K562 (cell line): ENCODE measurements around the gene TRERF1. TPM values are rescaled to one million over a fixed set of nuclear protein-coding genes. Genes with fewer than 3 reads are reported as not detected.
A peak's percentile ranks its signal among the peaks of the same experiment; 100 is the strongest.

Experiments used
- CBX1 ChIP-seq: sonication (generic); IDR thresholded peaks from 2 replicates; pipeline ENCODE4 v1.6.1; 2016; ENCODE audit warnings: antibody characterized with exemption, low read depth, mild to moderate bottlenecking
- ERF ChIP-seq: fragments of 450-650 bp; formaldehyde crosslinking; IDR thresholded peaks from 2 replicates; pipeline ENCODE4 v1.4.0; 2020; ENCODE audit warnings: mild to moderate bottlenecking, mixed read lengths
- GABPB2 ChIP-seq: fragments of 250-450 bp; sonication (Bioruptor Pico); conservative IDR thresholded peaks from 2 replicates; pipeline ENCODE4 v1.5.1; 2021; ENCODE audit warnings: mild to moderate bottlenecking
- GATAD2B ChIP-seq: fragments of 450-650 bp; IDR thresholded peaks from 2 replicates; pipeline ENCODE4 v1.6.1; 2017; ENCODE audit warnings: mild to moderate bottlenecking, borderline replicate concordance
- GTF2F1 ChIP-seq: IDR thresholded peaks from 2 replicates; pipeline ENCODE4 v1.6.1; 2011; ENCODE audit warnings: low read depth, low read length, improper control_type of control experiment
- HEY1 ChIP-seq: fragments of 250-450 bp; sonication (Bioruptor Pico); IDR thresholded peaks from 2 replicates; pipeline ENCODE4 v1.5.0; 2020; ENCODE audit warnings: mild to moderate bottlenecking, moderate library complexity, borderline replicate concordance
- ID3 ChIP-seq, 2 experiments: fragments of 250-450 bp in 1 of 2; fragments of 450-650 bp in 1 of 2; sonication (Bioruptor Pico) in 1 of 2; IDR thresholded peaks; 2 replicates each; pipeline versions ENCODE4 v1.6.1 to v1.8.0; 2016 to 2021; ENCODE audit warnings: mild to moderate bottlenecking in 2 of 2, moderate library complexity in 2 of 2, missing compliant biosample characterization in 1 of 2, missing genetic modification characterization in 1 of 2
- MAFG ChIP-seq: fragments of 450-650 bp; conservative IDR thresholded peaks from 2 replicates; pipeline ENCODE4 v1.6.1; 2016; ENCODE audit warnings: missing genetic modification characterization, missing compliant biosample characterization
- MTA3 ChIP-seq: fragments of 450-650 bp; formaldehyde crosslinking; IDR thresholded peaks from 2 replicates; pipeline ENCODE4 v1.6.1; 2017; ENCODE audit warnings: mild to moderate bottlenecking, borderline replicate concordance
- NFYB ChIP-seq: IDR thresholded peaks from 2 replicates; pipeline ENCODE4 v1.6.1; 2011; ENCODE audit warnings: mild to moderate bottlenecking, moderate library complexity; ENCODE audit not compliant: insufficient read length; ENCODE audit errors: extremely low read depth
- RAD21 ChIP-seq, 2 experiments: fragments of 250-450 bp in 1 of 2; fragments of 450-650 bp in 1 of 2; sonication (Bioruptor Pico) in 1 of 2; formaldehyde crosslinking in 1 of 2; IDR thresholded peaks in 1 of 2; conservative IDR thresholded peaks in 1 of 2; 2 replicates each; pipeline versions ENCODE4 v1.4.0 to v1.8.0; 2020 to 2022; ENCODE audit warnings: mild to moderate bottlenecking in 2 of 2, moderate library complexity in 1 of 2
- RBM25 ChIP-seq: fragments of 200-400 bp; formaldehyde crosslinking; IDR thresholded peaks from 2 replicates; pipeline ENCODE4 v1.6.1; 2018; ENCODE audit warnings: low read length, low read depth, moderate library complexity; ENCODE audit not compliant: severe bottlenecking
- SAFB2 ChIP-seq: fragments of 200-400 bp; formaldehyde crosslinking; IDR thresholded peaks from 2 replicates; pipeline ENCODE4 v1.6.1; 2018; ENCODE audit warnings: borderline replicate concordance, low read length, low read depth, moderate library complexity; ENCODE audit not compliant: severe bottlenecking
- TFAM ChIP-seq: fragments of 250-450 bp; sonication (Bioruptor Pico); conservative IDR thresholded peaks from 2 replicates; pipeline ENCODE4 v1.5.0; 2021; ENCODE audit warnings: mild to moderate bottlenecking, moderate library complexity
- TFAP4 ChIP-seq: sonication (generic); formaldehyde crosslinking; IDR thresholded peaks from 2 replicates; pipeline ENCODE4 v1.8.0; 2022; ENCODE audit warnings: missing genetic modification reagents, mild to moderate bottlenecking, moderate library complexity, borderline replicate concordance
- ZNF165 ChIP-seq: fragments of 250-450 bp; sonication (Bioruptor Pico); IDR thresholded peaks from 2 replicates; pipeline ENCODE4 v1.4.0; 2020; ENCODE audit warnings: borderline replicate concordance
- ZNF644 ChIP-seq: fragments of 200-800 bp; sonication (Bioruptor generic); IDR thresholded peaks from 2 replicates; pipeline ENCODE4 v1.6.1; 2016; ENCODE audit warnings: low read depth, missing genetic modification characterization, missing compliant biosample characterization
- ZNF699 ChIP-seq: fragments of 250-450 bp; sonication (Bioruptor Pico); IDR thresholded peaks from 2 replicates; pipeline ENCODE4 v1.8.0; 2021; ENCODE audit warnings: mild to moderate bottlenecking, moderate library complexity; ENCODE audit not compliant: insufficient replicate concordance
- polyA plus RNA-seq, 8 experiments: library from polyadenylated mRNA; depleted of rRNA in 4 of 8; stranded (reverse) in 5 of 8; unstranded in 3 of 8; fragments of >200 nt; fragmentation: Nextera tagmentation in 2 of 8; fragmentation: Illumina TruSeq in 1 of 8; extraction: Ambion mirVana in 2 of 8; extraction: Trizol in 1 of 8; gene quantifications; 2 replicates each; pipeline versions ENCODE4 v1.2.1 to v1.2.3, GENCODE V29; 2011 to 2014; ENCODE audit warnings: inconsistent platforms in 1 of 8, missing spikeins in 1 of 8
- total RNA-seq, 7 experiments: library from RNA; depleted of rRNA in 6 of 7; stranded (reverse); fragments of >200 nt in 6 of 7; fragmentation: Illumina TruSeq in 2 of 7; extraction: Trizol in 2 of 7; gene quantifications; 2 replicates each; pipeline versions ENCODE4 v1.2.1 to v1.2.3, GENCODE V29; 2011 to 2021; ENCODE audit warnings: low replicate concordance in 1 of 7
- TF ChIP-seq, protein P1 (sequence below), 2 experiments: fragments of 450-650 bp in 1 of 2; IDR thresholded peaks; 2 replicates each; pipeline ENCODE4 v1.6.1; 2011 to 2017; ENCODE audit warnings: low read depth in 2 of 2, antibody characterized with exemption in 1 of 2, borderline replicate concordance in 1 of 2, low read length in 1 of 2, mild to moderate bottlenecking in 1 of 2, mixed read lengths in 1 of 2; ENCODE audit not compliant: control insufficient read depth in 1 of 2
- TF ChIP-seq, protein P2 (sequence below): conservative IDR thresholded peaks from 2 replicates; pipeline ENCODE4 v1.6.1; 2011; ENCODE audit warnings: low read depth, mild to moderate bottlenecking, low read length; ENCODE audit not compliant: control insufficient read depth

The TRERF1 gene
- total and polyA plus RNA-seq, 9 of the 15 experiments (the other 6 are each of a cell fraction or from before 2014, with no cell fraction given) = 0.04 to 0.20 (median 0.07) TPM; not detected in 3

GRCh38 chr6:42190554-42191183, 261.1 kb downstream of the TRERF1 start (continued):
- TF ChIP-seq, protein P1, sequence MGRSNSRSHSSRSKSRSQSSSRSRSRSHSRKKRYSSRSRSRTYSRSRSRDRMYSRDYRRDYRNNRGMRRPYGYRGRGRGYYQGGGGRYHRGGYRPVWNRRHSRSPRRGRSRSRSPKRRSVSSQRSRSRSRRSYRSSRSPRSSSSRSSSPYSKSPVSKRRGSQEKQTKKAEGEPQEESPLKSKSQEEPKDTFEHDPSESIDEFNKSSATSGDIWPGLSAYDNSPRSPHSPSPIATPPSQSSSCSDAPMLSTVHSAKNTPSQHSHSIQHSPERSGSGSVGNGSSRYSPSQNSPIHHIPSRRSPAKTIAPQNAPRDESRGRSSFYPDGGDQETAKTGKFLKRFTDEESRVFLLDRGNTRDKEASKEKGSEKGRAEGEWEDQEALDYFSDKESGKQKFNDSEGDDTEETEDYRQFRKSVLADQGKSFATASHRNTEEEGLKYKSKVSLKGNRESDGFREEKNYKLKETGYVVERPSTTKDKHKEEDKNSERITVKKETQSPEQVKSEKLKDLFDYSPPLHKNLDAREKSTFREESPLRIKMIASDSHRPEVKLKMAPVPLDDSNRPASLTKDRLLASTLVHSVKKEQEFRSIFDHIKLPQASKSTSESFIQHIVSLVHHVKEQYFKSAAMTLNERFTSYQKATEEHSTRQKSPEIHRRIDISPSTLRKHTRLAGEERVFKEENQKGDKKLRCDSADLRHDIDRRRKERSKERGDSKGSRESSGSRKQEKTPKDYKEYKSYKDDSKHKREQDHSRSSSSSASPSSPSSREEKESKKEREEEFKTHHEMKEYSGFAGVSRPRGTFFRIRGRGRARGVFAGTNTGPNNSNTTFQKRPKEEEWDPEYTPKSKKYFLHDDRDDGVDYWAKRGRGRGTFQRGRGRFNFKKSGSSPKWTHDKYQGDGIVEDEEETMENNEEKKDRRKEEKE (IDR thresholded peaks at IDR 0.05; ENCODE audit: borderline replicate concordance in 1 of 2, control insufficient read depth in 1 of 2, low read depth in 2 of 2, low read length in 1 of 2) = no peak
- TF ChIP-seq SAFB2 (no peak), MAFG (tag) (no peak), ERF (no peak), NFYB (no peak), TFAP4 (peak; percentile 42), ZNF165 (CRISPR knock-in tag) (no peak), TFAM (CRISPR knock-in tag) (no peak), RBM25 (peak; percentile 79), GTF2F1 (no peak), MTA3 (no peak), ZNF699 (CRISPR knock-in tag) (no peak), GATAD2B (no peak), RAD21 (CRISPR knock-in tag; conservative IDR thresholded peaks at IDR 0.05 in 1 of 2, IDR thresholded peaks at IDR 0.05 in 1 of 2) (no peak), CBX1 (no peak), ID3 (CRISPR knock-in tag; IDR thresholded peaks at IDR 0.05) (no peak), ID3 (tag; IDR thresholded peaks at IDR 0.05) (no peak), ZNF644 (no peak), GABPB2 (CRISPR knock-in tag) (no peak), HEY1 (CRISPR knock-in tag) (no peak)
- TF ChIP-seq, protein P2, sequence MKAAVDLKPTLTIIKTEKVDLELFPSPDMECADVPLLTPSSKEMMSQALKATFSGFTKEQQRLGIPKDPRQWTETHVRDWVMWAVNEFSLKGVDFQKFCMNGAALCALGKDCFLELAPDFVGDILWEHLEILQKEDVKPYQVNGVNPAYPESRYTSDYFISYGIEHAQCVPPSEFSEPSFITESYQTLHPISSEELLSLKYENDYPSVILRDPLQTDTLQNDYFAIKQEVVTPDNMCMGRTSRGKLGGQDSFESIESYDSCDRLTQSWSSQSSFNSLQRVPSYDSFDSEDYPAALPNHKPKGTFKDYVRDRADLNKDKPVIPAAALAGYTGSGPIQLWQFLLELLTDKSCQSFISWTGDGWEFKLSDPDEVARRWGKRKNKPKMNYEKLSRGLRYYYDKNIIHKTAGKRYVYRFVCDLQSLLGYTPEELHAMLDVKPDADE = no peak
